SU-DHL-6 (cell line): ENCODE measurements around the gene NOTCH2.
"Not testable (repeated sequence)": the region's sequence is repeated elsewhere in the genome, so short reads cannot be mapped to it uniquely, and the experiment has no call there.

Source experiments
- EZH2phosphoT487 ChIP-seq: fragments of 200-600 bp; sonication (generic), shearing (Covaris generic); conservative IDR thresholded peaks from 2 replicates; pipeline ENCODE4 v1.6.1; 2018; ENCODE audit warnings: mild to moderate bottlenecking, antibody characterized with exemption, low read length, moderate library complexity, mixed read lengths
- TF ChIP-seq, protein P1 (sequence below): fragments of 200-600 bp; sonication (generic); IDR thresholded peaks from one replicate; pipeline ENCODE4 v1.5.1; 2017; ENCODE audit warnings: antibody characterized with exemption, mild to moderate bottlenecking, low read length, moderate library complexity; ENCODE audit not compliant: insufficient read depth, poor library complexity, severe bottlenecking

DNA sequence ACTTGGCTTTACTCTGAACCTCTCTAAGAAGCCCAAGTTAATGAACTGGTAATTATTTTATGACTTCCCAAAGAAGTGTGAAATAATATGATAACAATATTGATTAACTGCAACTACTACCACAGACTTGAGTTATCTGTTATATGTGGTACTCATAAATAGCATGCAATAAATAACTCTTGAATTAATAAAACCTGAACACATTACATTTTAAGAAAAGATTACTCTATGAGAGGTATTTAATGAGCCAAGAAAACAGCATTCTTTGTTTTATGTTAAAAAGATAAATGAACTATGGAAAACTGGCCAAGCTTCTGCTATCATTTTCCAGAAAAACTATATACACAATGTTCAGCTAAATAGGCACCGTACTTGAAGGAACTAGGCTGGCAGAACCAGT lies 45.7 kb downstream of the NOTCH2 start:
- TF ChIP-seq, protein P1, sequence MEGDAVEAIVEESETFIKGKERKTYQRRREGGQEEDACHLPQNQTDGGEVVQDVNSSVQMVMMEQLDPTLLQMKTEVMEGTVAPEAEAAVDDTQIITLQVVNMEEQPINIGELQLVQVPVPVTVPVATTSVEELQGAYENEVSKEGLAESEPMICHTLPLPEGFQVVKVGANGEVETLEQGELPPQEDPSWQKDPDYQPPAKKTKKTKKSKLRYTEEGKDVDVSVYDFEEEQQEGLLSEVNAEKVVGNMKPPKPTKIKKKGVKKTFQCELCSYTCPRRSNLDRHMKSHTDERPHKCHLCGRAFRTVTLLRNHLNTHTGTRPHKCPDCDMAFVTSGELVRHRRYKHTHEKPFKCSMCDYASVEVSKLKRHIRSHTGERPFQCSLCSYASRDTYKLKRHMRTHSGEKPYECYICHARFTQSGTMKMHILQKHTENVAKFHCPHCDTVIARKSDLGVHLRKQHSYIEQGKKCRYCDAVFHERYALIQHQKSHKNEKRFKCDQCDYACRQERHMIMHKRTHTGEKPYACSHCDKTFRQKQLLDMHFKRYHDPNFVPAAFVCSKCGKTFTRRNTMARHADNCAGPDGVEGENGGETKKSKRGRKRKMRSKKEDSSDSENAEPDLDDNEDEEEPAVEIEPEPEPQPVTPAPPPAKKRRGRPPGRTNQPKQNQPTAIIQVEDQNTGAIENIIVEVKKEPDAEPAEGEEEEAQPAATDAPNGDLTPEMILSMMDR: not testable (repeated sequence)
- TF ChIP-seq EZH2phosphoT487: not testable (repeated sequence)
